Measurements from ENCODE around the gene MYH9.
A peak's percentile ranks its signal among the peaks of the same experiment; 100 is the strongest.

MYH9 gene

GRCh38 chr22:36369922-36370791 lies 17.6 kb downstream of the MYH9 start:
- Histone ChIP-seq H4K20me1 (peaks cover 100% of the 10 kb centered on the region in 11 experiments), H3K4me2 (peak overlapping the region; percentile 89 to 100 (median 98)), H3K4me3 (peak overlapping the region in 1 of 10 experiments; percentile 39; a peak in 2 of 20 replicates), H3K4me1 (peaks cover 100% of the 10 kb centered on the region in 10 experiments), H3K9me3 (replicated peaks in 1 of 11) (no peaks in the 10 kb centered on the region), H3K9ac (peak overlapping the region in 10 of 11 experiments; percentile 25 to 69 (median 48); a peak in 16 of 22 replicates), H3K36me3 (peaks cover 17 to 99% (median 84%) of the 10 kb centered on the region in 11 experiments), H3K27me3 (no peaks in the 10 kb centered on the region), H3K27ac (peak overlapping the region in 10 of 11 experiments; percentile 69 to 85 (median 78); a peak in 18 of 22 replicates)
- TF ChIP-seq Cebpa-rat (IDR thresholded peaks at IDR 0.05): no peak

- peak overlapping the region in 1 of 10 experiments; percentile 39; a peak in 2 of 20 replicates for H3K4me3 ChIP-seq
These were observed 18.5 kb downstream of the MYH9 start for GRCh38 chr22:36369004-36369921.

GRCh38 chr22:36368359-36368983 lies 19.3 kb downstream of the MYH9 start:
- Histone ChIP-seq H3K36me3 (peaks cover 26 to 99% (median 82%) of the 10 kb centered on the region in 11 experiments), H3K4me3 (peak overlapping the region in 1 of 10 experiments; percentile 4; a peak in 1 of 20 replicates), H3K27ac (peak overlapping the region in 7 of 11 experiments; percentile 4 to 85 (median 49); a peak in 8 of 22 replicates), H3K4me1 (peaks cover 100% of the 10 kb centered on the region in 10 experiments), H3K9ac (peak overlapping the region in 6 of 11 experiments; percentile 40 to 58 (median 52); a peak in 5 of 22 replicates), H3K4me2 (peak overlapping the region; percentile 89 to 100 (median 98)), H3K9me3 (replicated peaks in 1 of 11) (no peaks in the 10 kb centered on the region), H3K27me3 (no peaks in the 10 kb centered on the region), H4K20me1 (peaks cover 100% of the 10 kb centered on the region in 11 experiments)
- no peak for TF ChIP-seq Cebpa-rat (IDR thresholded peaks at IDR 0.05)

More at GRCh38 chr22:36369004-36369921, 18.5 kb downstream of the MYH9 start:
- Histone ChIP-seq H3K4me2 (peak overlapping the region; percentile 89 to 100 (median 98)), H3K4me1 (peaks cover 100% of the 10 kb centered on the region in 10 experiments), H3K9ac (peak overlapping the region; percentile 10 to 58 (median 48); a peak in 15 of 22 replicates), H3K27ac (peak overlapping the region in 10 of 11 experiments; percentile 2 to 85 (median 42); a peak in 16 of 22 replicates), H3K36me3 (peaks cover 18 to 99% (median 81%) of the 10 kb centered on the region in 11 experiments; a peak in 21 of 22 replicates), H4K20me1 (peaks cover 100% of the 10 kb centered on the region in 11 experiments), H3K27me3 (no peaks in the 10 kb centered on the region), H3K9me3 (replicated peaks in 1 of 11) (no peaks in the 10 kb centered on the region)
- TF ChIP-seq Cebpa-rat (IDR thresholded peaks at IDR 0.05): no peak

GRCh38 chr22:36367479-36367878 lies 20.3 kb downstream of the MYH9 start:
- peaks cover 100% of the 10 kb centered on the region in 11 experiments for H4K20me1 ChIP-seq
- peak overlapping the region in 3 of 11 experiments; percentile 19 to 42 (median 24); a peak in 3 of 22 replicates for H3K27ac ChIP-seq

GRCh38 chr22:36367066-36367465 lies 20.7 kb downstream of the MYH9 start:
- H3K27ac ChIP-seq: peak overlapping the region in 6 of 11 experiments; percentile 13 to 45 (median 26); a peak in 5 of 22 replicates

More at GRCh38 chr22:36367479-36367878, 20.3 kb downstream of the MYH9 start:
- H3K4me1 ChIP-seq: peaks cover 100% of the 10 kb centered on the region in 10 experiments
- H3K27me3 ChIP-seq: no peaks in the 10 kb centered on the region
- H3K9me3 ChIP-seq (replicated peaks in 1 of 11): no peaks in the 10 kb centered on the region
- peak overlapping the region; percentile 89 to 100 (median 98) for H3K4me2 ChIP-seq
- peak overlapping the region in 4 of 11 experiments; percentile 16 to 55 (median 22); a peak in 3 of 22 replicates for H3K9ac ChIP-seq
- peak overlapping the region in 1 of 10 experiments; percentile 4; a peak in 1 of 20 replicates for H3K4me3 ChIP-seq
- peaks cover 26 to 99% (median 88%) of the 10 kb centered on the region in 11 experiments for H3K36me3 ChIP-seq
- no peak for TF ChIP-seq Cebpa-rat (IDR thresholded peaks at IDR 0.05)

GRCh38 chr22:36366291-36366708 lies 21.5 kb downstream of the MYH9 start:
- Histone ChIP-seq H3K4me1 (peaks cover 100% of the 10 kb centered on the region in 10 experiments), H3K9ac (peak overlapping the region in 9 of 11 experiments; percentile 12 to 55 (median 40); a peak in 12 of 22 replicates), H3K27ac (peak overlapping the region in 7 of 11 experiments; percentile 1 to 45 (median 19); a peak in 5 of 22 replicates)

More at GRCh38 chr22:36367066-36367465, 20.7 kb downstream of the MYH9 start:
- H3K27me3 ChIP-seq: no peaks in the 10 kb centered on the region
- H3K4me1 ChIP-seq: peaks cover 100% of the 10 kb centered on the region in 10 experiments
- H3K9me3 ChIP-seq (replicated peaks in 1 of 11): no peaks in the 10 kb centered on the region
- peak overlapping the region; percentile 89 to 100 (median 98) for H3K4me2 ChIP-seq
- no peak for TF ChIP-seq Cebpa-rat (IDR thresholded peaks at IDR 0.05)
- H3K4me3 ChIP-seq: no peak overlapping the region
- H3K36me3 ChIP-seq: peaks cover 26 to 99% (median 88%) of the 10 kb centered on the region in 11 experiments
- peaks cover 100% of the 10 kb centered on the region in 11 experiments for H4K20me1 ChIP-seq
- H3K9ac ChIP-seq: peak overlapping the region in 7 of 11 experiments; percentile 5 to 55 (median 27); a peak in 7 of 22 replicates

GRCh38 chr22:36365020-36365411 lies 22.8 kb downstream of the MYH9 start:
- Histone ChIP-seq H4K20me1 (peaks cover 100% of the 10 kb centered on the region in 11 experiments), H3K9me3 (replicated peaks in 1 of 11) (no peaks in the 10 kb centered on the region), H3K4me3 (0 out of 20 replicates have a peak overlapping the region, but pooled peaks of 1 of the 10 experiments have one; percentile 28), H3K27ac (peak overlapping the region in 8 of 11 experiments; percentile 26 to 69 (median 44); a peak in 13 of 22 replicates), H3K4me1 (peaks cover 100% of the 10 kb centered on the region in 10 experiments), H3K9ac (peak overlapping the region in 8 of 11 experiments; percentile 35 to 55 (median 46); a peak in 11 of 22 replicates), H3K27me3 (no peaks in the 10 kb centered on the region), H3K36me3 (peaks cover 24 to 100% (median 91%) of the 10 kb centered on the region in 11 experiments), H3K4me2 (peak overlapping the region; percentile 89 to 100 (median 98))
- TF ChIP-seq Cebpa-rat (IDR thresholded peaks at IDR 0.05): no peak

More at GRCh38 chr22:36366291-36366708, 21.5 kb downstream of the MYH9 start:
- H3K27me3 ChIP-seq: no peaks in the 10 kb centered on the region
- H3K9me3 ChIP-seq (replicated peaks in 1 of 11): no peaks in the 10 kb centered on the region
- peak overlapping the region; percentile 89 to 100 (median 98) for H3K4me2 ChIP-seq
- H3K36me3 ChIP-seq: peaks cover 26 to 99% (median 90%) of the 10 kb centered on the region in 11 experiments
- TF ChIP-seq Cebpa-rat (IDR thresholded peaks at IDR 0.05): no peak
- H4K20me1 ChIP-seq: peaks cover 100% of the 10 kb centered on the region in 11 experiments
- H3K4me3 ChIP-seq: peak overlapping the region in 1 of 10 experiments; percentile 25; a peak in 1 of 20 replicates

Data from BLaER1 treated with 17β-estradiol and CSF1 and Interleukin-3, amounts not matched to agents 10 nM and 100 nM (cell line).